Measurements from ENCODE around the gene CELA2A.
"Not testable (repeated sequence)": the region's sequence is repeated elsewhere in the genome, so short reads cannot be mapped to it uniquely, and the experiment has no call there.

DNA sequence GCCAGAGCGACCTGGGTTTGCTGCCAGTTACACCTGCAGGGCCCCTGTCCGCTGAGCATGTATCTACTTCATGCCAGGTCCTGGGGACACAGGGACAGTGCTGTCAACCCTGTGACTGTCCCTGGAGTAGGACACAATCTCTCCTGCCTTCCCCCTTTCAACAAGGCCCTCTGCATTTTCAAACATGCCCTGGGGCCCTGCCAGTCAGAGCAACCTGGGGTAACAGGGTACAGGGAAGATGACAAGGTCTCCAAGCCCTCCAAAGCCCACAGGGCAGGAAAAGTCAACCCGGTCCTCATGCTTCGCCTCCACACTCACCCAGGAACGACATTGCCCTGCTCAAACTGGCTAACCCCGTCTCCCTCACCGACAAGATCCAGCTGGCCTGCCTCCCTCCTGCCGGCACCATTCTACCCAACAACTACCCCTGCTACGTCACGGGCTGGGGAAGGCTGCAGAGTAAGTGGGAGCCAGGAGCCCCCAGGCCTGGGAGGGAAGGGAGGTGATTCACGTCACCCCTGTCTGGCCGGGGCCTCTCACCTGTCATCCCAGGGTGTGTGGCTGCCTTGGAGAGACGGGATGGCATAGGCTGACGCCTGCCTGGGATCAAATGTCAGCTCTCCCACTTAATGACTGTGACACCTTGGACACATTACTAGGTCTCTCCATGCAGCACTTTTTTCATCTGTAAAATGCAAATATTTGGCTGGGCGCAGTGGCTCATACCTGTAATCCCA, 6.7 kb downstream of the CELA2A start:
- TF ChIP-seq CTCF (IDR thresholded peaks at IDR 0.05; ENCODE audit: extremely low read depth in 1 of 2, insufficient read depth in 1 of 2, low read depth in 1 of 2, low read length in 2 of 2); POLR2A (IDR thresholded peaks at IDR 0.05; ENCODE audit: low read depth, low read length); POLR2AphosphoS5 (IDR thresholded peaks at IDR 0.05; ENCODE audit: insufficient read depth, low read depth, low read length); MYC (IDR thresholded peaks at IDR 0.05; ENCODE audit: low read depth, low read length); MAX (IDR thresholded peaks at IDR 0.05; ENCODE audit: insufficient read depth, insufficient read length); FOS (IDR thresholded peaks at IDR 0.05; ENCODE audit: borderline replicate concordance, insufficient read depth, low read length); EZH2 (IDR thresholded peaks at IDR 0.05; ENCODE audit: borderline replicate concordance, low read depth, low read length, severe bottlenecking): not testable (repeated sequence)

Measured in endothelial cell of umbilical vein (primary cell).